ENCODE results near the gene OR6C3. TPM values are rescaled to one million over a fixed set of nuclear protein-coding genes. Genes with fewer than 3 reads are reported as not detected.
"Not testable (repeated sequence)": the region's sequence is repeated elsewhere in the genome, so short reads cannot be mapped to it uniquely, and the experiment has no call there.

OR6C3 gene
- not detected in 2 replicates for polyA plus RNA-seq (2014; cell fraction: cytosol; rRNA removed)
- not detected in 2 replicates for polyA plus RNA-seq (2014; cell fraction: nucleus; rRNA removed)

- DNase-seq (ENCODE audit: low spot score) = no peak
These were observed at the start of gene OR6C3 for GRCh38 chr12:55330446-55330845. Gene OR6C3 (plus strand): TSS chr12:55330746. CDS start chr12:55331701, 955 bp downstream.

GRCh38 chr12:55280991-55281390, 49.6 kb upstream of the OR6C3 start:
- DNase-seq (ENCODE audit: low spot score) = no peak

GRCh38 chr12:55289999-55290398, 40.5 kb upstream of the OR6C3 start:
- DNase-seq (ENCODE audit: low spot score) = no peak

GRCh38 chr12:55296469-55296868, 34.1 kb upstream of the OR6C3 start, which contains the start of gene OR6C6:
Gene OR6C6 (minus strand): TSS chr12:55296569. CDS start chr12:55295232, 1,337 bp downstream.
- DNase-seq (ENCODE audit: low spot score) = no peak

- no peak for DNase-seq (ENCODE audit: low spot score)
These were observed 16.5 kb upstream of the OR6C3 start, which contains the start of gene OR6C1 for GRCh38 chr12:55314043-55314442. Gene OR6C1 (plus strand): TSS chr12:55314343. CDS start chr12:55320600, 6,257 bp downstream.

- DNase-seq (ENCODE audit: low spot score) = no peak
These were observed 10.3 kb upstream of the OR6C3 start for GRCh38 chr12:55320201-55320600.

- DNase-seq (ENCODE audit: low spot score) = not testable (repeated sequence)
These were observed 4.7 kb upstream of the OR6C3 start for GRCh38 chr12:55325801-55326200.

- DNase-seq (ENCODE audit: low spot score) = no peak
These were observed 5.5 kb downstream of the OR6C3 start for GRCh38 chr12:55336002-55336401.

- DNase-seq (ENCODE audit: low spot score) = not testable (repeated sequence)
These were observed 24.8 kb downstream of the OR6C3 start for GRCh38 chr12:55355338-55355737.

- no peak for DNase-seq (ENCODE audit: low spot score)
These were observed 32.1 kb downstream of the OR6C3 start, which contains the start of gene OR6C75 for GRCh38 chr12:55362675-55363074. Gene OR6C75 (plus strand): TSS chr12:55362975. CDS start chr12:55365111, 2,136 bp downstream.

GRCh38 chr12:55365086-55365485, 34.5 kb downstream of the OR6C3 start:
- DNase-seq (ENCODE audit: low spot score) = no peak

GRCh38 chr12:55372521-55372920, 42.0 kb downstream of the OR6C3 start:
- DNase-seq (ENCODE audit: low spot score) = no peak

Measured in SK-N-DZ (cell line).